Measurements from ENCODE around the gene PPP2R5C.
"Not testable (repeated sequence)": the region's sequence is repeated elsewhere in the genome, so short reads cannot be mapped to it uniquely, and the experiment has no call there.

- TF ChIP-seq POLR2A, POLR2AphosphoS5 (IDR thresholded peaks at IDR 0.05): not testable (repeated sequence)
Measured at GRCh38 chr14:101744382-101744781, 17.1 kb upstream of the PPP2R5C start.
